GM12873 (cell line): ENCODE data around the gene PPP3R1.

Experiments
- TF ChIP-seq, protein P1 (sequence below): IDR thresholded peaks from 2 replicates; pipeline ENCODE4 v1.5.1; 2012; ENCODE audit warnings: low read depth, mild to moderate bottlenecking, moderate library complexity, low read length, control low read depth; ENCODE audit not compliant: insufficient read depth; ENCODE audit errors: missing control alignments

PPP3R1 gene

GRCh38 chr2:68280348-68280747, 28.0 kb upstream of the PPP3R1 start:
- TF ChIP-seq, protein P1, sequence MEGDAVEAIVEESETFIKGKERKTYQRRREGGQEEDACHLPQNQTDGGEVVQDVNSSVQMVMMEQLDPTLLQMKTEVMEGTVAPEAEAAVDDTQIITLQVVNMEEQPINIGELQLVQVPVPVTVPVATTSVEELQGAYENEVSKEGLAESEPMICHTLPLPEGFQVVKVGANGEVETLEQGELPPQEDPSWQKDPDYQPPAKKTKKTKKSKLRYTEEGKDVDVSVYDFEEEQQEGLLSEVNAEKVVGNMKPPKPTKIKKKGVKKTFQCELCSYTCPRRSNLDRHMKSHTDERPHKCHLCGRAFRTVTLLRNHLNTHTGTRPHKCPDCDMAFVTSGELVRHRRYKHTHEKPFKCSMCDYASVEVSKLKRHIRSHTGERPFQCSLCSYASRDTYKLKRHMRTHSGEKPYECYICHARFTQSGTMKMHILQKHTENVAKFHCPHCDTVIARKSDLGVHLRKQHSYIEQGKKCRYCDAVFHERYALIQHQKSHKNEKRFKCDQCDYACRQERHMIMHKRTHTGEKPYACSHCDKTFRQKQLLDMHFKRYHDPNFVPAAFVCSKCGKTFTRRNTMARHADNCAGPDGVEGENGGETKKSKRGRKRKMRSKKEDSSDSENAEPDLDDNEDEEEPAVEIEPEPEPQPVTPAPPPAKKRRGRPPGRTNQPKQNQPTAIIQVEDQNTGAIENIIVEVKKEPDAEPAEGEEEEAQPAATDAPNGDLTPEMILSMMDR: no peak

- TF ChIP-seq, protein P1: no peak
Measured at GRCh38 chr2:68279691-68280090, 27.4 kb upstream of the PPP3R1 start.

DNA sequence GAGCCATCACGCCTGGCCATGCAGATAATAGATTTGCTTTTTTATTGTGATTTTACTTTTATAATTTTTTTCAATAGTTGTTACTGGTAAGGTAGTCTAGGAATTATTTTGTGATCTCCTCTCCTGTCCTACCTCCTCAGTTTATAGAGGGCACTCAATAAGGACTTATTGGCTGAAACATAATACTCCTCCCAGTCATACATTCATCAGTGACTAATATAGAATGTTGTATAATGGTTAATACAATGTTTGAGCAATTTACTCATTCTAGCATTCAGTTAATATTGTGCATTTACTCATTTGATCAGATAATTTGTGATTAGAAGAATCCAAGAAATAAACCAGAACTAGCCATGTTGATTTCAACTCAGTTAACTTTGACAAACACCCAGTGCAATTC, 25.8 kb upstream of the PPP3R1 start:
- TF ChIP-seq, protein P1: no peak

GRCh38 chr2:68274022-68274421, 21.7 kb upstream of the PPP3R1 start:
- TF ChIP-seq, protein P1: no peak

DNA sequence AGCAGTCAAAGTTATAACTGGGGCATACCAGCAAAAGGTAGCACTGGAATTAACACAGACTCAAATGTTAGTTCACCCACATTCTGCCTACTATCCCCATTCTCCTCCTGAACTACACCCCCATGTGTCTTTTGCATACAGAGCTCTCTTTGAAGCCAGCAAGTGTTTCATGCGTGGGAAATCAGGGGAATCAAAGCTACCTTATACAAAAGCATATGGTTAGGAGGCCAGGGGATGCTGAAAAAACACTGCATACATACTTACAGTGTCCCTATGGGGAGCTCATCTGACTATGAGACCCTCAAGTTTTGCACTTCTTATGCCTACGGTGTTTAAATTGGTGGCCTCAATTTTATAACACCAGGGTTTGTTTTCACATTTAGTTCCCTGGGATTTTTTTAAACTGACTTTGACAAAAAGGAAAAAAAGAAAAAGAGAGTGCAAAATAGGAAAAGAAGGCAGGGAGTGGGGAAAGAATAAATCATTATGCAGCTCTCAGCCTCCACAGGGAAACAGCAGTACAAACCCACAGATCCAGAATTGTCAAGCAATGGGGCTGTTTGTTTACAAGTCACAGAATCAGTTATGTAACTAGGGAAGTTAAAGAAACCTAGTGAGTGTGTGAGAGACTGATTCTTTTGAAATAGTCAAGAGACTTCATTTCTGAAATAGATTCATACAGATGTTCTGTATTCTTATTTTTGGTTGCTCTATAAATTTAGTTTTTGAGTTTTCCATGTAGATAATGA, 20.1 kb upstream of the PPP3R1 start:
- TF ChIP-seq, protein P1: no peak

- TF ChIP-seq, protein P1: no peak
Measured at GRCh38 chr2:68266655-68267054, 14.3 kb upstream of the PPP3R1 start.

- TF ChIP-seq, protein P1: no peak
Measured at GRCh38 chr2:68263632-68264031, 11.3 kb upstream of the PPP3R1 start.

DNA sequence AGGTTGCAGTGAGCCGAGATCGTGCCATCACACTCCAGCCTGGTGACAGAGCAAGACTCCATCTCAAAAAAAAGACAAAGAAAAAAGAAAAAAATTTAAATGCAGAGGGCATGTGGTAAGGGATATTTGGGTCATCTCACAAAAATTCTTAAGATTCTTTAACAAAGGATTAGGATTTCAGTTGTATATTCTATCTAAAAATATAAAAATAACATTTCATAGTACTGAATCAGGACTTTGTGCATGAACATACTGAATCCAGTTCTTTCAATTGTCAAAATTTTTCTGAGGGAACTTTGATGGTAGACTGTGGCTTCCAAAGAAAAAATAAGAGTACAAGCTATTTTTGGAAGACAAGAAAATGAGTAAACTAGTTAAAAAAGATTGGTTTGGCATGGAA, 6.5 kb upstream of the PPP3R1 start:
- TF ChIP-seq, protein P1: no peak
